ENCODE data around the gene GORASP1. TPM values are rescaled to one million over a fixed set of nuclear protein-coding genes. Genes with fewer than 3 reads are reported as not detected.

The GORASP1 gene
- total RNA-seq, 4 donors from 2014 or later = 29.0 to 45.2 (median 34.4) TPM

DNA sequence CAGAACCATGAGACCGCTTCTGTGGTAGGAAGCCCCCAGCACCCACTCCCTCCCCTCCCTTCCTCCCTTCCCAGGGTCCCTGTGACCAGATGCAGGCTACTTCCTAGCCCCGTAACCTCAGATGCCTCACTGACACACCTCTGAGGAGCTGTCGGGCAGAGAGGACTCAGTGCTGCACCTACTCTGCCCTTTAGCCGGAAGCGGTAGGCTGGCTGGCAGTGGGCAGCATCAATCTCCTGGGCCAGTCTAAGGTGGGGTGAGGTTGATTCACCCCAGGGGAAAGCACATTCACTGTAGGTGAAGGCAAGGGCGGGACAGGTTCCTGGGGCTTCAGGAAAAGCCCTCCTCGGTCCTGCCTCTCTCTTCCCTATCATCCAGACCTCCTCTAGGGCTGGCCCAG, 26.9 kb upstream of the GORASP1 start:
- no peak for TF ChIP-seq CTCF (IDR thresholded peaks at IDR 0.05; ENCODE audit: low read depth)

DNA sequence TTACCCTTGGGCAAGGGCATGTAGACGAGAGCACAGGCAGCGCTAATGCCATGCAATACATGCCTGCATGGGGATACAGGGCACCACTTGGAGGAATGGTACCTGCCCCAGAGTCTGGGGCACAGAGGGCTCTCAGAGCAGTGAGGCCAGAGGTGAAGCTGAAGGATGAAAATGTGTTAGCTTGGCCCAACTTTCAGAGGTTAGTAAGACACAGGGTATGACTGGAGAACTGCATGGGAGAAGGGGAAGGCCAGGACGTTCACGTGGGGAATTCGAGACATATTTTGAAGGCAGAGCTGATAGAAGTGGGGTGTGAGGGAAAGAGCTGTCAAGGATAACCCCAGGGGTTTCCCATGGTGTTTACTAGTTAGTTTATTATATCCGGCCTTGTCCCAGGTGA, 26.4 kb upstream of the GORASP1 start:
- TF ChIP-seq CTCF (IDR thresholded peaks at IDR 0.05; ENCODE audit: low read depth) = no peak

DNA sequence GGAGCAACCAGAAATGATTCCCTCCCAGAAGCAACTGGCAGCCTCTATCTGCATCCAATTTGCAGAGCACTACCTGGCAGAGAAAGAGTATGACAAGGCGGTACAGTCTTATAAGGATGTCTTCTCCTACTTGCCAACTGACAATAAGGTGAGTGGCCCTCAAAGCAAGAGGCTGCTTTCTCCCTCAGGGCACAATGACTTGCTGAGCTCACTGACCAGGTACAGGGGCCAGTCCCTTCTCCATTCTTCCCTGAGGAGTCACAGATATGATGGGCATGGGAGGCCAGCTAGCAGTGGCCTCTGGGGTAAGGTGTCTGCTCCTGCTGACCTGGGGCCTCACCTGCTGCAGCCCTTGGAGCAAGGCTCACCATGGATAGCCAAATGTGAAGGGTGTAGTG, 25.7 kb upstream of the GORASP1 start:
- TF ChIP-seq CTCF (IDR thresholded peaks at IDR 0.05; ENCODE audit: low read depth) = no peak

DNA sequence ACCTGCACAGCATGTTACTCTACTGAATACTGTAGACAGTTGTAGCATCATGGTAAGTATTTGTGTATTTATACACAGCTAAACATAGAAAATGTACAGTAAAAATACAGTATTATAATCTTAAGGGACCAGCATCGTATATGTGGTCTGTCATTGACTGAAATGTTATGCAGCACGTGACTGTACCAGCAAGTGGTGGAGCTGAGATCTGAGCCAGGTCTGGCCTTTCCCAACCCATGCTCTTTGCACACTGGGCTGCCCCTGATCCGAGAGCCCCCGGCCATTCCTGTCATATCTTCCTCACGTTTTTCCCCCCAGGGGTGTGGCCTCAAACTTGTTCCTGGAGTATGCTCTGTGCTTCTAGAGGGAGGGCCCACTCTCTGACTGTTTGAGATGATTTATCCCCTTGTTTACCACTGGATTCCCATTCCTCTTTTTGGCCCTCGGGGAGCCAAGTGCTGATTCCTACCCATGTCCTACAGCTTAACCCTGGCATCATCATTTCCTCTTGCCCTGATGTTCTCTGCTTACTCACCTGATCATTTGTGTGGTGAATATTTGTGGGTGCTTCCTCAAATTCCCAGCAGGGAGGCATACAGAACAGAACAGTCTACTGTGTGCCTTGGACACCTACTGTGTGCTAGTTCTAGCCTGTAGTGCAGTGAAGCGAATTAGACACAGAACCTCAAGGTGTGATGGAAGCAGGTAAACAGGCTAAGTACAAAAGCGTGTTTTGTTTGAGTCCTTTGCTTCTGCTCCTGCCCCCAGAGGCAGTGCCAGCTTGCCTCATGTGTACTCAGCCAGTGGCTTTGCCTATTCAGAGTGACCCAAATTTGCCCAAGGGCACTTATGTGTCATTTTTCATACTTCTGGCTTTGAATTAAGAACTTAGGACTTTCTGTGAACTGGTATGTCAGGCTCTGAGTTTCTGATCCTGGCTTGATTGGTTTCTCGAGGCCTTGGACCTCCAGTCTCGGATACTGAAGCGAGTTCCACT, 25.0 kb upstream of the GORASP1 start:
- no peak for TF ChIP-seq CTCF (IDR thresholded peaks at IDR 0.05; ENCODE audit: low read depth)

DNA sequence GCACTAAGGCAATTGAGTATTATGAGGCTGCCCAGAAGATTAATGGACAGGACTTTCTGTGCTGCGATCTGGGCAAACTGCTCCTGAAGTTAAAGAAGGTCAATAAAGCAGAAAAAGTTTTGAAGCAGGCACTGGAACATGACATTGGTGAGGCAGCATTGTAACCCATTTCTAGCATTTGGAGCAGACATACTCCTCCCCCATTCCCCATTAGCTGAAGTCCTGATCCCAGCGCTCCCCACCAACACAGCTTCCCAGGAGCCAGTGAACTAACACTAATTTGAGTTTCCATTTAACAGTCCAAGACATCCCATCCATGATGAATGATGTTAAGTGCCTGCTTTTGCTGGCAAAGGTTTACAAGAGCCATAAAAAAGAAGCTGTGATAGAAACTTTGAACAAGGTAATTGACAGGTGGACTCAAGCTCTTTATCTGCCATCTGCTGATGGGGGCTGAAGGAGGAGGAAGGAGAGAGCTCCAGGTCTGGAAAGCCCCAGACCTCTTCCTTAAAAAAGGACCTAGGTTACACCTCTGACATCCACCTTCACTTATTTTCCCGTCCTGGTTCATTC, 23.4 kb upstream of the GORASP1 start:
- TF ChIP-seq CTCF (IDR thresholded peaks at IDR 0.05; ENCODE audit: low read depth) = no peak

DNA sequence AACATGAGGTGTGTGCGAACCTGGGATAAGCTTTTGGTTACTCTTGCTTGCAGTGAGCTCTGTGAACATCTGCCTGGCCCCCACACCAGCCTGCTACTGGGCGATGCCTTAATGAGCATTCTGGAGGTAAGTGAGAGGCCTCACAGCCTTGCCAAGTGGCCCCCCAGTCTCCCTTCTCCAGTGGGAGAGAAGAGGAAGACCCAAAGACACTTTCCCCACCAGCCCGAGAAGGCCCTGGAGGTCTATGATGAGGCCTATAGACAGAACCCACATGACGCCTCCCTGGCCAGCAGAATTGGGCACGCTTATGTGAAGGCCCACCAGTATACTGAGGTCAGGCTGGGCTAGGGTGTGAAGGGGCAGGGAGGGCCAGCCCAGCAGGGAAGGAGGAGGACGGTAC, 22.6 kb upstream of the GORASP1 start:
- no peak for TF ChIP-seq CTCF (IDR thresholded peaks at IDR 0.05; ENCODE audit: low read depth)

DNA sequence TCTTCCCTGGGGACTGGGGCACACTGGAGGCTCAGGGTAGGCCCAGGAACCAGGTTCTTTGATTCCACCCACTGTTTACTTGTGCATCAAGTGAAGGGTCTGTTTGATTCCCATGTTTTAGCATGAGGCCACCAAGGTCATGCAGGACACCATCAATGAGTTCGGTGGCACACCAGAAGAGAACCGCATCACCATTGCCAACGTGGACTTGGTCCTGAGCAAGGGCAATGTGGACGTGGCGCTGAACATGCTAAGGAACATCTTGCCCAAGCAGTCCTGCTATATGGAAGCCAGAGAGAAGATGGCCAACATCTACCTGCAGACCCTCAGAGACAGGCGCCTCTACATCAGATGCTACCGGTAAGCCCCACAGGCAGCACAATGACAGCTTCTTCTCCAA, 21.5 kb upstream of the GORASP1 start:
- TF ChIP-seq CTCF (IDR thresholded peaks at IDR 0.05; ENCODE audit: low read depth) = no peak

Measured in subcutaneous adipose tissue (tissue), 4 donors.